ENCODE results near the gene TIE1. TPM values are rescaled to one million over a fixed set of nuclear protein-coding genes. Genes with fewer than 3 reads are reported as not detected.

Gene TIE1
- total RNA-seq, 1 donor from 2014 or later: 0.98 TPM

DNA sequence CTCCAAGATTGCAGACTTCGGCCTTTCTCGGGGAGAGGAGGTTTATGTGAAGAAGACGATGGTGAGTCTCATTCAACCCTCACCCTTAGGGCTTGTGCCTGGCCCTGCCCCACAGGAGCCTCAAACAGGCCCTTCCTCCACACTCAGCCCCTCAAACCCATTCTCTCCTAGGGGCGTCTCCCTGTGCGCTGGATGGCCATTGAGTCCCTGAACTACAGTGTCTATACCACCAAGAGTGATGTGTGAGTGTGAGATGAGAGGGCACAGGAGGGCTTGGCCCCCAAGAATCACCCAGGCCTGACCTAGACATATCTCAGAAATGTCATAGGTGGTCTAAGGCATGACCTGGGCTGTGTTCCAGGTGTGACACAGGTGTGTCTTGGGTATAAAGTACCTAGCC lies 18.5 kb downstream of the TIE1 start:
- Mint-ChIP-seq H3K4me3 (ENCODE audit: unreplicated experiment) (no peak overlapping the region), H3K9me3 (ENCODE audit: unreplicated experiment) (peaks cover 2% of the 10 kb centered on the region), H3K4me1 (ENCODE audit: low read depth, unreplicated experiment) (peaks cover 8% of the 10 kb centered on the region), H3K27me3 (ENCODE audit: low read depth, unreplicated experiment) (peaks cover 14% of the 10 kb centered on the region), H3K27ac (ENCODE audit: unreplicated experiment) (no peak overlapping the region), H3K36me3 (ENCODE audit: low read depth, unreplicated experiment) (peaks cover 3% of the 10 kb centered on the region)
- H3K79me2 ChIP-seq (ENCODE audit: insufficient read depth, low read length): no peaks in the 10 kb centered on the region
- H3K27me3 ChIP-seq (ENCODE audit: insufficient read depth, low read length): no peaks in the 10 kb centered on the region
- no peaks in the 10 kb centered on the region for H3K9me3 ChIP-seq (ENCODE audit: insufficient read depth, low read depth, low read length)
- H3K27ac ChIP-seq (ENCODE audit: low read depth, low read length): no peak overlapping the region
- no peak overlapping the region for H3K4me2 ChIP-seq (ENCODE audit: low read length)
- no peaks in the 10 kb centered on the region for H3K36me3 ChIP-seq (ENCODE audit: insufficient read depth, low read length)
- DNase-seq (ENCODE audit: low read depth) (no peak), FAIRE-seq (no peak)
- H3K4me3 ChIP-seq (ENCODE audit: insufficient read depth, low read depth, low read length): no peak overlapping the region
- no peak overlapping the region for H3K9ac ChIP-seq (ENCODE audit: low read length)
- TF ChIP-seq, protein P1, sequence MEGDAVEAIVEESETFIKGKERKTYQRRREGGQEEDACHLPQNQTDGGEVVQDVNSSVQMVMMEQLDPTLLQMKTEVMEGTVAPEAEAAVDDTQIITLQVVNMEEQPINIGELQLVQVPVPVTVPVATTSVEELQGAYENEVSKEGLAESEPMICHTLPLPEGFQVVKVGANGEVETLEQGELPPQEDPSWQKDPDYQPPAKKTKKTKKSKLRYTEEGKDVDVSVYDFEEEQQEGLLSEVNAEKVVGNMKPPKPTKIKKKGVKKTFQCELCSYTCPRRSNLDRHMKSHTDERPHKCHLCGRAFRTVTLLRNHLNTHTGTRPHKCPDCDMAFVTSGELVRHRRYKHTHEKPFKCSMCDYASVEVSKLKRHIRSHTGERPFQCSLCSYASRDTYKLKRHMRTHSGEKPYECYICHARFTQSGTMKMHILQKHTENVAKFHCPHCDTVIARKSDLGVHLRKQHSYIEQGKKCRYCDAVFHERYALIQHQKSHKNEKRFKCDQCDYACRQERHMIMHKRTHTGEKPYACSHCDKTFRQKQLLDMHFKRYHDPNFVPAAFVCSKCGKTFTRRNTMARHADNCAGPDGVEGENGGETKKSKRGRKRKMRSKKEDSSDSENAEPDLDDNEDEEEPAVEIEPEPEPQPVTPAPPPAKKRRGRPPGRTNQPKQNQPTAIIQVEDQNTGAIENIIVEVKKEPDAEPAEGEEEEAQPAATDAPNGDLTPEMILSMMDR (IDR thresholded peaks at IDR 0.05; ENCODE audit: insufficient read depth, low read depth, low read length): no peak
- TF ChIP-seq EZH2 (IDR thresholded peaks at IDR 0.05; ENCODE audit: insufficient read depth, low read length): no peak
- H4K20me1 ChIP-seq (ENCODE audit: insufficient read depth, low read length): no peaks in the 10 kb centered on the region
- no peak overlapping the region for H2AFZ ChIP-seq (ENCODE audit: low read depth, low read length)
- no peaks in the 10 kb centered on the region for H3K4me1 ChIP-seq (ENCODE audit: insufficient read depth, low read length)

DNA sequence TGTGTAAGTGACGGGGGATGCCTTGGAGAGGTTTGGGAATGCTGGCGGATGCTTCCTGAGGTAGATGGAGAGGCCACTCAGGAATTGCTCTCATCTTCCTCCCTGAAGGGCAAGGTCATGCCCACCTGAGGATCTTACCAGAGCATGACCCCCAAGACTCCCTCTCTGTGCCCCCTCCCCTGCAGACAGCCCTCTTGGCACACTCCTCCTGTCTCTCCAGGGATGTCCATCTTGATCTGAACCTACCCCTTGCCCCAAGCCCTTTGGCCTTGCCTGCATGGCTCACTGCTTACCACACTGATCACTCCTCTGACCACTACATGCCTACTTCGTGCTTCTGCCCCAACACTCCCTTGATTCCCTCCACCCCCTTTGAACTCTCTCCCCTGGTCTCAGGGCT lies 19.0 kb downstream of the TIE1 start:
- no peak overlapping the region for H3K27ac Mint-ChIP-seq (ENCODE audit: unreplicated experiment)
- Histone ChIP-seq H3K36me3 (ENCODE audit: insufficient read depth, low read length) (no peaks in the 10 kb centered on the region), H4K20me1 (ENCODE audit: insufficient read depth, low read length) (no peaks in the 10 kb centered on the region), H3K27me3 (ENCODE audit: insufficient read depth, low read length) (no peaks in the 10 kb centered on the region), H3K4me3 (ENCODE audit: insufficient read depth, low read depth, low read length) (no peak overlapping the region), H3K27ac (ENCODE audit: low read depth, low read length) (no peak overlapping the region), H2AFZ (ENCODE audit: low read depth, low read length) (no peak overlapping the region), H3K9me3 (ENCODE audit: insufficient read depth, low read depth, low read length) (no peaks in the 10 kb centered on the region), H3K79me2 (ENCODE audit: insufficient read depth, low read length) (no peaks in the 10 kb centered on the region), H3K4me2 (ENCODE audit: low read length) (no peak overlapping the region), H3K4me1 (ENCODE audit: insufficient read depth, low read length) (no peaks in the 10 kb centered on the region), H3K9ac (ENCODE audit: low read length) (no peak overlapping the region)
- peaks cover 14% of the 10 kb centered on the region for H3K27me3 Mint-ChIP-seq (ENCODE audit: low read depth, unreplicated experiment)
- no peak for TF ChIP-seq EZH2 (IDR thresholded peaks at IDR 0.05; ENCODE audit: insufficient read depth, low read length)
- TF ChIP-seq, protein P1 (IDR thresholded peaks at IDR 0.05; ENCODE audit: insufficient read depth, low read depth, low read length): no peak
- DNase-seq (ENCODE audit: low read depth): no peak
- no peak for FAIRE-seq
- H3K4me3 Mint-ChIP-seq (ENCODE audit: unreplicated experiment): no peak overlapping the region
- peaks cover 3% of the 10 kb centered on the region for H3K36me3 Mint-ChIP-seq (ENCODE audit: low read depth, unreplicated experiment)
- H3K4me1 Mint-ChIP-seq (ENCODE audit: low read depth, unreplicated experiment): peaks cover 9% of the 10 kb centered on the region
- H3K9me3 Mint-ChIP-seq (ENCODE audit: unreplicated experiment): peaks cover 5% of the 10 kb centered on the region

DNA sequence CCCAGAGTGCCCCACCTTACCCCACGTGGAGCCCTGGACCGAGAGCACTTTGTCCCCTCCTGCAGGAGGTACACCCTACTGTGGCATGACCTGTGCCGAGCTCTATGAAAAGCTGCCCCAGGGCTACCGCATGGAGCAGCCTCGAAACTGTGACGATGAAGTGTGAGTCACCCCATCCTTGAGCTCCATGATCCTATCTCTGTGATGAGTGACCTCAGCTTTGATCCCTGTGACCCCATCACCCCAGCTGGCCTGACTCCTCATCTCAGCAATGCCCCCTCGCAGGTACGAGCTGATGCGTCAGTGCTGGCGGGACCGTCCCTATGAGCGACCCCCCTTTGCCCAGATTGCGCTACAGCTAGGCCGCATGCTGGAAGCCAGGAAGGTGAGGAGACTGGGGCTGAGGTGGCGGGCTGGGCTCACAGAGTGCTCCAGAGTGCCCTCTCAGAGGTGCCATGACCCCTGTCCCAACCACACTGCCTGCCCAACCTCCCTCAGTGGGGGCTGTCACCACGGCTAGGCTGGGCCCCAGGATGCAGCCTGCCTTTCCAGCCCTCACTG lies 20.6 kb downstream of the TIE1 start:
- Histone ChIP-seq H3K27ac (ENCODE audit: low read depth, low read length) (no peak overlapping the region), H2AFZ (ENCODE audit: low read depth, low read length) (no peak overlapping the region), H3K9me3 (ENCODE audit: insufficient read depth, low read depth, low read length) (no peaks in the 10 kb centered on the region), H3K27me3 (ENCODE audit: insufficient read depth, low read length) (no peaks in the 10 kb centered on the region), H3K9ac (ENCODE audit: low read length) (no peak overlapping the region), H3K4me3 (ENCODE audit: insufficient read depth, low read depth, low read length) (no peak overlapping the region), H4K20me1 (ENCODE audit: insufficient read depth, low read length) (no peaks in the 10 kb centered on the region), H3K79me2 (ENCODE audit: insufficient read depth, low read length) (no peaks in the 10 kb centered on the region), H3K4me2 (ENCODE audit: low read length) (no peak overlapping the region), H3K4me1 (ENCODE audit: insufficient read depth, low read length) (no peaks in the 10 kb centered on the region), H3K36me3 (ENCODE audit: insufficient read depth, low read length) (no peaks in the 10 kb centered on the region)
- FAIRE-seq: no peak
- DNase-seq (ENCODE audit: low read depth): no peak
- no peak overlapping the region for H3K27ac Mint-ChIP-seq (ENCODE audit: unreplicated experiment)
- no peak for TF ChIP-seq EZH2 (IDR thresholded peaks at IDR 0.05; ENCODE audit: insufficient read depth, low read length)
- TF ChIP-seq, protein P1 (IDR thresholded peaks at IDR 0.05; ENCODE audit: insufficient read depth, low read depth, low read length): no peak
- H3K4me1 Mint-ChIP-seq (ENCODE audit: low read depth, unreplicated experiment): peaks cover 9% of the 10 kb centered on the region
- peaks cover 6% of the 10 kb centered on the region for H3K36me3 Mint-ChIP-seq (ENCODE audit: low read depth, unreplicated experiment)
- no peak overlapping the region for H3K4me3 Mint-ChIP-seq (ENCODE audit: unreplicated experiment)
- H3K27me3 Mint-ChIP-seq (ENCODE audit: low read depth, unreplicated experiment): peaks cover 14% of the 10 kb centered on the region
- H3K9me3 Mint-ChIP-seq (ENCODE audit: unreplicated experiment): peaks cover 9% of the 10 kb centered on the region

All from astrocyte (in vitro differentiated cells and primary cell).